NCI-H1694 treated with DMSO at 0.1 percent for 48 hours (cell line): ENCODE results near the gene YJU2.
"Not testable (repeated sequence)": the region's sequence is repeated elsewhere in the genome, so short reads cannot be mapped to it uniquely, and the experiment has no call there.

Experiments
- DNase-seq: peaks from one replicate; lab custom pipeline; 2025; lab: John Stamatoyannopoulos, UW

YJU2 gene

DNA sequence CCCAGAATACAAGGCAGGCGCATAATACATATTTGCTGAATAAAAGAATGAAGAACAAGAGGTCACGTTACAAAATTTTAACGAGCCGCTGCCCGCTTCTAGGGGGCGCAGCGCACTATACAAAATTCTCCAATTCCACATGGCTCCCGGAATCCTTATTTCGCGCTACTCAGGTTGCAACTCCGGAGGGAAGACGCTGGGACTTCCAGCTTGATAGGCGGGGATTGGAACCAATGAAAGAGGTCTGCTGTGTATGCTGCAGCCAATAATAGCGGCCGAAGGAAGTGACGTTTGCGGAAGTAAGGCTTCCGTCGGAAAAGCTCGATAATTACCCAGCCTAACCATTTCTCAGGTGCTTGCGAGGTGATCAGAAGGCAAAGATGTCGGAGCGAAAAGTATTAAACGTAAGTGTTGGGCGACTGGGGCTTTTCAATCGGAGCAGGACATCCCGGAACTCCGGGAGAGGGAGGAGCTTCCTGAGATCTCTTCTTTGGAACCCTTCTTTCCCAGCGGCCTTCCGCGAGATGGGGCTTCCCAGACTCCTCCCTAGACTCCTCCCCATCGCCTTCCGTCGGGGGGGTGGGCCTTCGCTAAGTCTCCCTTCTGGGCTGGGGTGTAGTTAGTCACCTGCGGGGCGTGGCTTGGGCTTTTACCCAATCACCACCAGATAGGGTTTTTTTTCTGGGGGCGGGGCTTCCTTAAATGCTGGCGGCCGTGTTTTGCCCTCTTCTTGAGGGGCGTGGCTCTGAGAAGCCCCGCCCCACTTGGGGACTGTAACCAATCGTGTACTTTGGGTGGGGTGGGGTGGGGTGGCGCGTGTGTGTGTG lies at the start of gene YJU2:
YJU2 (plus strand) TSS at position 314 of the 827 bp plus-strand sequence; CDS start at position 381, 67 bp downstream.
- peak; percentile 97 for DNase-seq

DNA sequence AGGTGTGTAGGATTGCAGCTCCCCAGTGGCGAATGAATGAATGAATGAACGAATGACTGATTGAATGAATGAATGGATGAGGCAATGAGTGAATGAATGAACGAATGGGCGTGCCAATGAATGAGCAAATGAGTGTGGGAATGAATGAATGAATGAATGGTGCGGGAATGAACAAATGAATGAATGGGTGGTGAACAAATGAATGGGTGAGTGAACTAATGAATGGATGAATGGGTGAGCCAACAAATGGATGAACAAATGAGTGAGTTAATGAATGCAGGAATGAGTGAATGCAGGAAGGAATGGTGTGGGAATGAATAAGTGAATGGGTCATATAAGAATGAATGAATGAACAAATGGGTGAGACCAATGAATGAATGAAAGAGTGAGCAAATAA lies 49.7 kb upstream of the YJU2 start:
- DNase-seq, result no peak

DNA sequence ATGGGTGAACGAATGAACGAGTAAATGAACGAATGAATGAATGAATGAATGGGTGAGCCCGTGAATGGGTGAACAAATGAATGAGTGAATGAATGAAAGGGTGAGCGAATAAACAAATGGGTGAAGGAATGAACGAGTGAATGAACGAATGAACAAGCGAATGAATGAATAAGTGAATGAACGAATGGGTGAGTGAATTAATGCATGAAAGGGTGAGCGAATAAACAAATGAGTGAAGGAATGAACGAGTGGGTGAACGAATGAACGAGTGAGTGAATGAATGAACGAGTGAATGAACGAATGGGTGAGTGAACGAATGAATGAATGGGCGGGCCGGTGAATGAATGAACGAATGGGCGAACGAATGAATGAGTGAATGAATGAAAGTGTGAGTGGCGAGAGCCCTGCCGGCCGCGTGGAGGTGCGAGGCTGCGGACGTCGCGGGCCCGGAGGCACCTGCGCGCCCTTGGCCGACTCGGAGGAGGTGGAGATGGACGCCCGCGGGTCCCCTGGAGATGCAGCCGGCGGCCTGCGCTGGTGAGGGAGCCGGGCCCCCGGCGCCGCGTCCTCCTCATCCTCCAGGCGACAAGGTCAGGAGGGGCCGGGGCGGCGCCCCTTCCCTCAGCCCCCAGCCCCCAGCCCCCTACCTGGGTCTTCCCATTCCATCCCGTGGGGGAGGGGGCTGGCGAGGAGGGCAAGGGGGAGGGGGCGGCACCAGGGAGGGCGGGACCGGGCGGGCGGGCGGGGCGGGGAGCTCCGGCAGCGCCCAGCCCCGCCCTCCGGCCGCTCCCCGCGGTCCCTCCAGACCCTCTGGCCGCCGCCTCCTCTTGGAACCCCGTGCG lies 49.0 kb upstream of the YJU2 start:
- DNase-seq, result no peak

DNA sequence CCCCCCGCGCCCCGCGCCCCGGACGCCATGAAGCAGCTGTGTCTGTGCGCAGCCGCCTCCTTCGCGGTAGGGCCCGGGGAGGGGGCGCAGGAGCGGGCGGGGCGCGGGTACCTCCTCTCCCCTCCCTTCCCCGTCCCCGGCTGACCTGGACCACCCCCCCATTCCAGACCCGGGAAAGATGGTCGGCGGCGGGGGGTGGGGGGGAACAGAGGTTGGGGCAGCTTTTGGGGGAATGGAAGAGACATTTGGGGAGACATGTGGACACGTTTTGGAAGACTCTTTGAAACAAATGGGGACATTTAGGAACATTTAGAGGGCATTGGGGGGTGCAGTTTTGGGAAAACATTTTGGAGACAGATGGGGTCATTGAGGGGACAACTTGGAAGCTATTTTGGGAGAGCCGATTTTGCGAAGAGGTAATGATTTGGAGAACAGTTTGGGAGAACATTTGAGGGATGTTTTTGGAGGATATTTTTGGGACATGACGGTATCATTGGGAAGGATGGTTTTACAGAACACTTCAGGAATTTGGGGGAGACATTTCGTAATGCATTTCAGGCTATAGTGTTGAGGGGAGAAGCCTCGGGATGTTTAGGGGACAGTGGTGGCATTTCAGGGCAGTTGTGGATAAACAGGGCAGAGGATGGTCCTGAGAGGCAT lies 48.3 kb upstream of the YJU2 start:
- DNase-seq, result no peak

DNA sequence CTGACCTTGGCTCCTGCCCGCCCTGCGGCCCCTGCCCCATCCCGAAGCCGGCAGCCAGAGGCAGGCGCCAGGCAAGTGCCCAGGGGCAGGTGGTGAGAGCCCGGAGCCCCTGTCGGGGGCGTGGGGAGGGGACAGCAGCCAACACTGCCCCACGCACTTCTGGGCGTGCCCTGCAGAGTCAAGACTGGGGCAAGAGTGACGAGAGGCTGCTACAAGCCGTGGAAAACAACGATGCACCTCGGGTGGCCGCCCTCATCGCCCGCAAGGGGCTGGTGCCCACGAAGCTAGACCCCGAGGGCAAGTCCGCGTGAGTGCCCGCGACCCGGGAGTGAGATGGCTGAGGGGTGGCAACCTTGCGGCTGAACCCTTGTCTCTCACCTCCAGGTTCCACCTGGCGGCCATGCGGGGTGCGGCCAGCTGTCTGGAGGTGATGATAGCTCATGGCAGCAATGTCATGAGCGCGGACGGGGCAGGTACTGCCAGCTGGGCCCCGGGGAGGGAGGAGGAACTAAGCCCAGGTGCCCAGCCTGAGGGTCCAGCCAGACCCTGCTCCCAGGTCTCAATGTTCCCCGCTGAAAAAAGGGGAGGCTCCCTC lies 47.1 kb upstream of the YJU2 start:
- DNase-seq, result no peak

DNA sequence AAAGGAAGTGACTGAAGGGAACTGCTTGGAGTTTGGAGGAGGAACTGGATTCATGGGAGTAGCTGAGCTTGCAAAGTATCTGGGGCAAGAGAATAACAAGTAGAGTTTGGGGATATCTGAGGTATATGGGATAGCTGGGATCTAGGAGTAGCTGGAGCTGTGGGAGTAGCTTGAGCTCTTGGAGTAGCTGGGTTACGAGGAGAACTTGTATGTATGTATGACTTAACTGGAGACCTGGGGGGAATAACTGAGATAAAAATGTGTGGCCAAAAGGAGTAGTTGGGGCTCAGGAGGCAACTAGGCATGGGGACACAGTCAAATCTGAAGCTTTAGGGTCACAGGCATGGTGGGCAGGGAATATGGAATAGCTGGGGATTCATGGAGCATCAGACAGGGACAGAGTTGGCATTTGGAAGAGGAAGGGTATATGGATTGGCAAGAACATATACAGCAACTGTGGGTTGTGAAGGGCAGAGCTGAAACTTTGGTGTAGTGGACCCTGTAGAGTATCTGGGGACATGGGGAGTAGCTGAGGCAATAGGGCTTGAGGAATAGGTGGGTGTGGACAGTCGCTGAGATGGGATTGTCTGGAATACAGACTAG lies 45.8 kb upstream of the YJU2 start:
- DNase-seq, result no peak

DNA sequence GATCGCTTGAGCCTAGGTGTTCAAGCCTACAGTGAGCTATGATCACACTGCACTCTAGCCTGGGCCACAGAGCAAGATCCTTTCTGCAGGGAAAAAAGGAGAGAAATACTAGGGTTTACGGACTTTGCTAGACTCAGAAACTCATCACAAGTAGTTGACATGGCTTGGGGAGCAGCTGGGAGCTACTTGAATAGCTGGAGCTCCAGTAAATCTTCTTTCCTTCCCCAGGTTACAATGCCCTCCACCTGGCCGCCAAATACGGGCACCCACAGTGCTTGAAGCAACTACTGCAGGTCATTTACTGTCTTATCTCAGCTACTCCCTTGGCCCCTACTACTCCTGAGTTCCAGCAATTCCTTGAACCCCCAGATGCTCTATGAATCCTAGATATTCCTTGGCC lies 45.1 kb upstream of the YJU2 start:
- no peak for DNase-seq

DNA sequence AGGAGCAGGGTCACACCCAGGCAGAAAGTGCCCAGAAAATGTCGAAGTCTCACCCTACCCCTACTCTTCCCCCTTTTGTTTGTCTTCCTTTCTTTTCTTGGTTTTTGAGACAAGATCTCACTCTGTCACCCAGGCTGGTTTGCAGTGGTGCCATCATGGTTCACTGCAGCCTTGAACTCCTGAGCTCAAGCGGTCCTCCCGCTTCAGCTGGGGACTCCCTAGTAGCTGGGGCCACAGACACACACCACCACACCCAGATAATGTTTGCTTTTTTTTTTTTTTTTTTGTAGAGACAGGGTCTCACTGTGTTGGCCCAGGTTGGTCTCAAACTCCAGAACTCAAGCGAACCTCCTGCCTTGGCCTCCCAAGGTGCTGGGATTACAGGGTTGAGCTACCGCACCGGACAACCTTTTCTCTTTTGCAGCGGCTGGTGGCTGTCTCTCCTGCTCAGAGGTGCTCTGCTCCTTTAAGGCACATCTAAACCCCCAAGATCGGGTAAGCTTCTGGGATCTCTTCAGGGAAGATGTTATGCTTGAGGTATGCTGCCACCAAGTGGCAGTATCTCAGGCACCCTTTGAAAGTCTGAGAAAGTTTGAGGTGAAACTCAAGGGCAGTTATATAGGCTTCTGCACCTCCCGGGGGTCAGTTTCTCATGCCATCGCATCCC lies 39.9 kb upstream of the YJU2 start:
- no peak for DNase-seq

DNA sequence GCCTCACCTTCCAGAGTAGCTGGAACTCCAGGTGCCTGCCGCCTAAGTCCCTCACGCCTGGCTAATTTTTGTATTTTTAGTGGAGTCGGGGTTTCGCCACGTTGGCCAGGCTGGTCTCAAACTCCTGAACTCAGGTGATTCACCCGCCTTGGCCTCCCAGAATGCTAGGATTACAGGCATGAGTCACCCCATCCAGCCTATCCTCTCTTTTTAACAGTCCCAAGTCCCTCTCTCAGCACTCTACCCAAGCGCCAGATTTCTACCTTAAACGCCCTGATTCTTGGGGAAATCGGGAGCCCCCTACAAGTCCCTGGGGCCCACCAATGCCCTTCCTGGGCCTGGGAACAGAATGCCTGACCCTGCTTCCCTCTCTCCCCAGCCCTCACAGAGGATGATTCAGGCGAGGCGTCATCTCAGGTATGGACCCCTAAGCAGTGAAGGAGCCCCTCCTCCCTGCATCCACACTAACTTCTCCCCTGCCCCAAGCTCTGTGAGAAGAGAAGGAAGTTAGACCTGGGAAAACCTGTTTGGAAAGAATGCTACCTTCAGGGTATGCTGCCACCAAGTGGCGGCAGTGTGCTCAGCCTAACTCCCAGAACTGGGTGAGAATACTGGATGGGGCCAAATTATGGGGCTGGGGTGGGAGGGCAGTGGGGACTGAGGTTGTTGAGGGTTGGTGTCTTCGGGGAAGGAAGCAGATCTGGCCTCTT lies 38.3 kb upstream of the YJU2 start:
- DNase-seq, result peak; percentile 13

DNA sequence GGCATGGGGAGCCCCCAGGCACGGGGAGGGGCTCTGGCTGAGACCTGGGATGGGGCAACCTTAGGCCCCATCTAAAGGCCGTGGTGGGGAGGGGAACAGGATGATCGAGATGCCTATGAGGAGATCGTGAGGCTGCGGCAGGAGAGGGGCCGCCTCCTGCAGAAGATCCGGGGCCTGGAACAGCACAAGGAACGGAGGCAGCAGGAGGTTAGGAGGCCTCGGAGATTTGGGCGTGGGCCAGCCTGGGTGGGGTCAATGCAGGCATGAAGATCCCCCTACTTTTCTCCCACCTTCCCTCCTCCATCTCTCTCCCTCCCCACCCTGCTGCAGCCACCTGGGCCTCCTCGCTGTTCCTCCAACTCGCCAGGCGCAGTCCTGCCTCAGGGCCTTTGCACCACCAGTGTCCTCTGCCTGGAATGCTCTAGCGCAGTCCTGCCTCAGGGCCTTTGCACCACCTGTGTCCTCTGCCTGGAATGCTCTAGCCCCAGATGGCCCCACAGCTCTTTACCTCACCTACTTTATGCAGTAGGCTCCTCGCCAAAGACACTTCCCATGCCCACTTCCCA lies 36.6 kb upstream of the YJU2 start:
- DNase-seq, result no peak

DNA sequence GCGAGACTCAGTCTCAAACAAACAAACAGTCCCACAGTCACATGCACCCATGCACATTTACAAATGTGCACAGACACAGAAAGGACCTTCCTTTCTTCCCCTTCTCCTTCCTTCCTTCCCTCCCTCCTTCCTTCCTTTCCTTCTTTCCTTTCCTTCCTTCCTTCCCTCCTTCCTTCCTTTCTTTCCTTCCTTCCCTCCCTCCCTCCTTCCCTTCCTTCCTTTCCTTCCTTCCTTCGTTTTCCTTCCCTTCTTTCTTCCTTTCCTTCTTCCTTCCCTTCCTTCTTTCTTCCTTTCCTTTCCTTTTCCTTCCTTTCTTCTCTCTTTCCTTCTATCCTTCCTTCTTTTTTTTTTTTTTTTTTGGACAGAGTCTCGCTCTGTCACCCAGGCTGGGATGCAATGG lies 33.8 kb upstream of the YJU2 start:
- no peak for DNase-seq

DNA sequence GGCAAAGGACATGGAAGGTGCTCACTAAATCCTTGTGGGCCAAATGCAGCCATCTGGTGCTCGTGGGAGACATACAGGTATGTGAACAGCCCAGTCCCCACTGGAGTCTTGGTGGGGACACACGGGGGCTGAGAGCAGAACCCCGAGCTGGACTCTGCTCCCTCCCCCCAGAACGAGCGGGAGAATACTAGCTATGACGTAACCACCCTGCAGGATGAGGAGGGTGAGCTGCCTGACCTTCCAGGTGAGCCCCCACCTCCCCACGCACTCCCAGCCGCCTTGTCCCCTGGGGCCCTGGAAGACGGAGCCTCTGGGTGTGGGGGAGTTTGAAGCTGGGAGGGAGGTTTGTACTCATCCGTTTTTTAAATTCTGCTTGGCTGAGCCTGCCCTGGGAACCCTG lies 31.1 kb upstream of the YJU2 start:
- no peak for DNase-seq

DNA sequence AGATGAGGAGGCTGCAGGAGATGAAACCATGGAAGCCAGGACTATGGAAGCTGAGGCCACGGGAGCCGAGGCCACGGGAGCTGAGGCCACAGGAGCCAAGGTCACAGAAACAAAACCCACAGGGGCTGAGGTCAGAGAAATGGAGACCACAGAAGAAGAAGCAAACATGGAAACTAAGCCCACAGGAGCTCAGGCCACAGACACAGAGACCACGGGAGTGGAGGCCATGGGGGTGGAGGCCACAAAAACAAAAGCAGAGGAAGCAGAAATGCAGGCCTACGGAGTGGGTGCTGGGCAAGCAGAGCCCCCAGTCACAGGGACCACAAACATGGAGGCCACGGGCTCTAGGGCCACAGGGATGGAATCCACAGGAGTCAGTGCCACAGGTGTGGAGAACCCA lies 30.0 kb upstream of the YJU2 start:
- DNase-seq, result no peak

DNA sequence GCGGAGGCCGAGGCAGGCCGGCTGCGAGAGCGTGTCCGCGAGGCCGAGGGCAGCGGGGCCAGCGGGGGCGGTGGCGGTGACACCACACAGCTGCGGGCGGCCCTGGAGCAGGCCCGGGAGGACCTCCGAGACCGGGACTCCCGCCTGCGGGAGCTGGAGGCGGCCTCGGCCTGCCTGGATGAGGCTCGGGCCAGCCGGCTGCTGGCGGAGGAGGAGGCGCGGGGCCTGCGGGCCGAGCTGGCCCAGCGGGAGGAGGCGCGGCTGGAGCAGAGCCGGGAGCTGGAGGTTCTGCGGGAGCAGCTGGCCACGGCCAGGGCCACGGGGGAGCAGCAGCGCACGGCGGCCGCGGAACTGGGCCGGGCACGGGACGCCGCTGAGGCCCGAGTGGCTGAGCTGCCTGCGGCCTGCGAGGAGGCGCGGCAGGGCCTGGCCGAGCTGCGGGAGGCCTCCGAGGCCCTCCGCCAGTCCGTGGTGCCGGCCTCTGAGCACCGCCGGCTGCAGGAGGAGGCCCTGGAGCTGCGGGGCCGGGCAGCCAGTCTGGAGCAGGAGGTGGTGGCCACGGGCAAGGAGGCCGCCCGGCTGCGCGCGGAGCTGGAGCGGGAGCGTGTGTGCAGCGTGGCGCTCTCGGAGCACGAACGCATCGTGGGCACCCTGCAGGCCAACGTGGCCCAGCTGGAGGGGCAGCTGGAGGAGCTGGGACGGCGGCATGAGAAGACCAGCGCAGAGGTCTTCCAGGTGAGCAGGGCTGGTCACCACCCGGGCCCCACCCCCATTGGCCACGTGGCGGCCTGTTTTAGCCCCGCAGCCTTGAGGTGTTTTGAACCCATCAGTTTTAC lies 29.2 kb upstream of the YJU2 start:
- DNase-seq, result no peak

DNA sequence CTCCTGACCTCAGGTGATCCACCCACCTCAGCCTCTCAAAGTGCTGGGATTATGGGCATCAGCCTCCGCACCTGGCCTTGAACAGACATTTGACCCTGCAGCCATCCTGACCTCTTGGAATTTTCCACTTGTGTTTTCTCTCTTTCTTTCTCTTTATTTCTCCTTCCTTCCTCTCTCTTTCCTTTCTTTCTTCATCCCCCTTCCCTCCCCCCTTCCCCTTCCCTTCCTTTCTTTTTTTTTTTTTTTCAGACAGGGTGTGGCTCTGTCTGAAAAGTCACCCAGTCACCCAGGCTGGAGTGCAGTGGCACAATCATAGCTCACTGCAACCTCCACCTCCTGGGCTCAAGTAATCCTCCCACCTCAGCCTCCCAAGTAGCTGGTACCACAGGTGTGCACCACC lies 28.4 kb upstream of the YJU2 start:
- DNase-seq, result not testable (repeated sequence)

DNA sequence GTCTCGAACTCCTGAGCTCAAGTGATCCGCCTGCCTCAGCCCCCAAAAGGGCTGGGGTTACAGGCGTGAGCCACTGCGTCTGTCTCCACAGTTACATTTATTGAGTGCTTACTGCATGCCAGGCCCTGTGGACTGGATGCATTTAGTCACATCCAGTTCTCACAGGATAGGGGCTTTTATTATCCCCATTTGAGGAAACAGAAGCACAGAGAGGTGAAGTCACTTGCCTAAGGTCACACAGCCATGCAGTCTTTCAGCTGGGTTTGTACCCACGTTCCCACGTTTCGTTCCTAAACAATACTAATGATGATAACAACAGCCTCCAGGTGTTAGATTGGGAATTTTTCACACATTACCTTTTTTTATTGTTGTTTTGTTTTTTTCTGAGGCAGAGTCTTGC lies 26.7 kb upstream of the YJU2 start:
- no peak for DNase-seq

DNA sequence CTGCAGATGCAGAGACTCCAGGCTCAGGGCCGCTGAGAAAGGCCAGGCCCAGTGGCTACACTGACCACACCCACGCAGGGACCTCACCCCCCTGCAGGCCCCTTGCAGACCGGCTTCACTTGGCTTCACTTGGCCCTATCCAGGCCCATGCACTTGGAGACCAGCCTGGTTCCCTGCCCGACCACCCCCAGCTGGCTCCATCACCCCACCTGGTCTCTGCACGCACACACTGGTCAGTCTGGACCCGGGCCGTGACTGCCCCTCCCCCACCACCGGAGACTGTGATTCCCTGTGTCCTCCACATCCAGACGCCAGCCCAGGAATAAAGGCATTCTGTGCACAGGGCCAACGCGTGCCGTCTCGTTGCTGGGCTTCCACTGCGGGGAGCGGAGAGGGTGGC lies 22.4 kb upstream of the YJU2 start:
- no peak for DNase-seq

DNA sequence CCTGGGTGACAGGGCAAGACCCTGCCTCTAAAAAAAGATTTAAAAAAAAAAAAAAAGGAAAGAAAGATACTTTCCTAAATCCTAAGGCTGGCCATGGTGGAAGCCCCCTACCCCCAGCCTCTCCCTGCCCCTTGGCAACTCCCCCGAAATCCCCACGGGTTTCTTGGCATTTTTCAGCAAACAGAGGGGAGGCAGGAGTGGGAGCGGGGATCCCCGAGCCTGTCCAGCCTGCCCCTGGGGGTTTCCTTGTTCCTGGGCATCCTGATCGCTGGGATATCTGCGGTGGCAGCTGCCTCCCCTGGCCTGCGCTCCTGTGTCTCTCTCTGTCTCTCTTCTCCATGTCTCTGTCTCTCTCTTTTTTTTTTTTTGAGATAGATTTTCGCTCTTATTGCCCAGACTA lies 21.0 kb upstream of the YJU2 start:
- DNase-seq, result no peak

DNA sequence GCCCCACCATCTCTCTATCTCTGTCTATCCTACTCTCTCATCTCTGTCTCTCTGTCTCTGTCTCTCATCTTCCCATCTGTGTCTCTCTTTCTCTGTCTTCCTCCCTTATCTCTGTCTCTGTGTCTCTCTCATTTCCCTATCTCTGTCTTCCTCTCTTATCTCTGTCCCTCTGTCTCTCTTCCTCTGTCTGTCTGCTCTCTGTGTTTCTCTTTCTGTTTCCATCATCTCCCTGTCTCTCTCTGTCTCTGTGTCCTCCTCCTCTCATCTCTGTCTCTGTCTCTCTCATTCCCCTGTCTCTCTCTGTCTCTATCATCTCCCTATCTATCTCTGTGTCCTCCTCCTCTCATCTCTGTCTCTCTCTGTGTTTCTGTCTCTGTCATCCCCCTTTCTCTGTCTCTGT lies 19.1 kb upstream of the YJU2 start:
- DNase-seq, result no peak
